NB4 (cell line): ENCODE results near the gene SYNE3.

Experiments used
- MAX ChIP-seq: IDR thresholded peaks from 2 replicates; pipeline ENCODE4 v1.6.1; 2011; ENCODE audit warnings: low read depth, low read length
- MYC ChIP-seq: IDR thresholded peaks from 2 replicates; pipeline ENCODE4 v1.6.1; 2011; ENCODE audit warnings: low read depth, low read length
- POLR2A ChIP-seq: IDR thresholded peaks from 2 replicates; pipeline ENCODE4 v1.6.1; 2011; ENCODE audit warnings: mild to moderate bottlenecking; ENCODE audit not compliant: insufficient read length; ENCODE audit errors: extremely low read depth
- TF ChIP-seq, protein P1 (sequence below): IDR thresholded peaks from one replicate; pipeline ENCODE4 v1.5.1; 2012; ENCODE audit warnings: low read depth, low read length

- TF ChIP-seq POLR2A (no peak), MAX (no peak), MYC (no peak)
- TF ChIP-seq, protein P1, sequence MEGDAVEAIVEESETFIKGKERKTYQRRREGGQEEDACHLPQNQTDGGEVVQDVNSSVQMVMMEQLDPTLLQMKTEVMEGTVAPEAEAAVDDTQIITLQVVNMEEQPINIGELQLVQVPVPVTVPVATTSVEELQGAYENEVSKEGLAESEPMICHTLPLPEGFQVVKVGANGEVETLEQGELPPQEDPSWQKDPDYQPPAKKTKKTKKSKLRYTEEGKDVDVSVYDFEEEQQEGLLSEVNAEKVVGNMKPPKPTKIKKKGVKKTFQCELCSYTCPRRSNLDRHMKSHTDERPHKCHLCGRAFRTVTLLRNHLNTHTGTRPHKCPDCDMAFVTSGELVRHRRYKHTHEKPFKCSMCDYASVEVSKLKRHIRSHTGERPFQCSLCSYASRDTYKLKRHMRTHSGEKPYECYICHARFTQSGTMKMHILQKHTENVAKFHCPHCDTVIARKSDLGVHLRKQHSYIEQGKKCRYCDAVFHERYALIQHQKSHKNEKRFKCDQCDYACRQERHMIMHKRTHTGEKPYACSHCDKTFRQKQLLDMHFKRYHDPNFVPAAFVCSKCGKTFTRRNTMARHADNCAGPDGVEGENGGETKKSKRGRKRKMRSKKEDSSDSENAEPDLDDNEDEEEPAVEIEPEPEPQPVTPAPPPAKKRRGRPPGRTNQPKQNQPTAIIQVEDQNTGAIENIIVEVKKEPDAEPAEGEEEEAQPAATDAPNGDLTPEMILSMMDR: no peak
Observed at GRCh38 chr14:95529216-95529615, 12.8 kb upstream of the SYNE3 start.
